ENCODE data around the gene NCOA1.

DNA sequence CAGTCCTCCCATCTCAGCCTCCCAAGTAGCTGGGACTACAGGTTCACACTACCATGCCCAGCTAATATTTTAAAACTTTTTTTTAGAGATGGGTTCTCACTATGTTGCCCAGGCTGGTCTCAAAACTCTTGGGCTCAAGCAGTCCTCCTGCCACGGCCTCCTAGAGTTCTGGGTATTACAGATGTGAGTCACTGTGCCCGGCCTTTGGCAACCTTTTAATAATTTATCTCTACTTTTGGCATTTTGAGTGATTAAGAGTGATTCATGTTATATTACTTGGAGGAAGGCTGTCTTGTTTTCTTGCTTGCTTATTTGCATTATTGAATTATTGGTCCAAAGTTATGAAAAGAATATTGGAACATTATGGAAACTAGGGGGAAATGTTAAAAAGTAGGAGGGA, 24.3 kb downstream of the NCOA1 start:
- TF ChIP-seq, protein P1, sequence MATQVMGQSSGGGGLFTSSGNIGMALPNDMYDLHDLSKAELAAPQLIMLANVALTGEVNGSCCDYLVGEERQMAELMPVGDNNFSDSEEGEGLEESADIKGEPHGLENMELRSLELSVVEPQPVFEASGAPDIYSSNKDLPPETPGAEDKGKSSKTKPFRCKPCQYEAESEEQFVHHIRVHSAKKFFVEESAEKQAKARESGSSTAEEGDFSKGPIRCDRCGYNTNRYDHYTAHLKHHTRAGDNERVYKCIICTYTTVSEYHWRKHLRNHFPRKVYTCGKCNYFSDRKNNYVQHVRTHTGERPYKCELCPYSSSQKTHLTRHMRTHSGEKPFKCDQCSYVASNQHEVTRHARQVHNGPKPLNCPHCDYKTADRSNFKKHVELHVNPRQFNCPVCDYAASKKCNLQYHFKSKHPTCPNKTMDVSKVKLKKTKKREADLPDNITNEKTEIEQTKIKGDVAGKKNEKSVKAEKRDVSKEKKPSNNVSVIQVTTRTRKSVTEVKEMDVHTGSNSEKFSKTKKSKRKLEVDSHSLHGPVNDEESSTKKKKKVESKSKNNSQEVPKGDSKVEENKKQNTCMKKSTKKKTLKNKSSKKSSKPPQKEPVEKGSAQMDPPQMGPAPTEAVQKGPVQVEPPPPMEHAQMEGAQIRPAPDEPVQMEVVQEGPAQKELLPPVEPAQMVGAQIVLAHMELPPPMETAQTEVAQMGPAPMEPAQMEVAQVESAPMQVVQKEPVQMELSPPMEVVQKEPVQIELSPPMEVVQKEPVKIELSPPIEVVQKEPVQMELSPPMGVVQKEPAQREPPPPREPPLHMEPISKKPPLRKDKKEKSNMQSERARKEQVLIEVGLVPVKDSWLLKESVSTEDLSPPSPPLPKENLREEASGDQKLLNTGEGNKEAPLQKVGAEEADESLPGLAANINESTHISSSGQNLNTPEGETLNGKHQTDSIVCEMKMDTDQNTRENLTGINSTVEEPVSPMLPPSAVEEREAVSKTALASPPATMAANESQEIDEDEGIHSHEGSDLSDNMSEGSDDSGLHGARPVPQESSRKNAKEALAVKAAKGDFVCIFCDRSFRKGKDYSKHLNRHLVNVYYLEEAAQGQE (IDR thresholded peaks at IDR 0.05; ENCODE audit: insufficient replicate concordance, low read depth), result no peak
- TF ChIP-seq, protein P2, sequence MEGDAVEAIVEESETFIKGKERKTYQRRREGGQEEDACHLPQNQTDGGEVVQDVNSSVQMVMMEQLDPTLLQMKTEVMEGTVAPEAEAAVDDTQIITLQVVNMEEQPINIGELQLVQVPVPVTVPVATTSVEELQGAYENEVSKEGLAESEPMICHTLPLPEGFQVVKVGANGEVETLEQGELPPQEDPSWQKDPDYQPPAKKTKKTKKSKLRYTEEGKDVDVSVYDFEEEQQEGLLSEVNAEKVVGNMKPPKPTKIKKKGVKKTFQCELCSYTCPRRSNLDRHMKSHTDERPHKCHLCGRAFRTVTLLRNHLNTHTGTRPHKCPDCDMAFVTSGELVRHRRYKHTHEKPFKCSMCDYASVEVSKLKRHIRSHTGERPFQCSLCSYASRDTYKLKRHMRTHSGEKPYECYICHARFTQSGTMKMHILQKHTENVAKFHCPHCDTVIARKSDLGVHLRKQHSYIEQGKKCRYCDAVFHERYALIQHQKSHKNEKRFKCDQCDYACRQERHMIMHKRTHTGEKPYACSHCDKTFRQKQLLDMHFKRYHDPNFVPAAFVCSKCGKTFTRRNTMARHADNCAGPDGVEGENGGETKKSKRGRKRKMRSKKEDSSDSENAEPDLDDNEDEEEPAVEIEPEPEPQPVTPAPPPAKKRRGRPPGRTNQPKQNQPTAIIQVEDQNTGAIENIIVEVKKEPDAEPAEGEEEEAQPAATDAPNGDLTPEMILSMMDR (IDR thresholded peaks at IDR 0.05; ENCODE audit: insufficient read depth, low read length), result no peak

Measured in HL-60 (cell line).